ENCODE measurements around the gene NTN5. TPM values are rescaled to one million over a fixed set of nuclear protein-coding genes. Genes with fewer than 3 reads are reported as not detected.

NTN5 gene
- total and polyA plus RNA-seq, 9 of the 15 experiments (the other 6 are each of a cell fraction or from before 2014, with no cell fraction given), result not detected

GRCh38 chr19:48661711-48662090 lies 11.1 kb downstream of the NTN5 start (continued):
- TF ChIP-seq, protein P1, sequence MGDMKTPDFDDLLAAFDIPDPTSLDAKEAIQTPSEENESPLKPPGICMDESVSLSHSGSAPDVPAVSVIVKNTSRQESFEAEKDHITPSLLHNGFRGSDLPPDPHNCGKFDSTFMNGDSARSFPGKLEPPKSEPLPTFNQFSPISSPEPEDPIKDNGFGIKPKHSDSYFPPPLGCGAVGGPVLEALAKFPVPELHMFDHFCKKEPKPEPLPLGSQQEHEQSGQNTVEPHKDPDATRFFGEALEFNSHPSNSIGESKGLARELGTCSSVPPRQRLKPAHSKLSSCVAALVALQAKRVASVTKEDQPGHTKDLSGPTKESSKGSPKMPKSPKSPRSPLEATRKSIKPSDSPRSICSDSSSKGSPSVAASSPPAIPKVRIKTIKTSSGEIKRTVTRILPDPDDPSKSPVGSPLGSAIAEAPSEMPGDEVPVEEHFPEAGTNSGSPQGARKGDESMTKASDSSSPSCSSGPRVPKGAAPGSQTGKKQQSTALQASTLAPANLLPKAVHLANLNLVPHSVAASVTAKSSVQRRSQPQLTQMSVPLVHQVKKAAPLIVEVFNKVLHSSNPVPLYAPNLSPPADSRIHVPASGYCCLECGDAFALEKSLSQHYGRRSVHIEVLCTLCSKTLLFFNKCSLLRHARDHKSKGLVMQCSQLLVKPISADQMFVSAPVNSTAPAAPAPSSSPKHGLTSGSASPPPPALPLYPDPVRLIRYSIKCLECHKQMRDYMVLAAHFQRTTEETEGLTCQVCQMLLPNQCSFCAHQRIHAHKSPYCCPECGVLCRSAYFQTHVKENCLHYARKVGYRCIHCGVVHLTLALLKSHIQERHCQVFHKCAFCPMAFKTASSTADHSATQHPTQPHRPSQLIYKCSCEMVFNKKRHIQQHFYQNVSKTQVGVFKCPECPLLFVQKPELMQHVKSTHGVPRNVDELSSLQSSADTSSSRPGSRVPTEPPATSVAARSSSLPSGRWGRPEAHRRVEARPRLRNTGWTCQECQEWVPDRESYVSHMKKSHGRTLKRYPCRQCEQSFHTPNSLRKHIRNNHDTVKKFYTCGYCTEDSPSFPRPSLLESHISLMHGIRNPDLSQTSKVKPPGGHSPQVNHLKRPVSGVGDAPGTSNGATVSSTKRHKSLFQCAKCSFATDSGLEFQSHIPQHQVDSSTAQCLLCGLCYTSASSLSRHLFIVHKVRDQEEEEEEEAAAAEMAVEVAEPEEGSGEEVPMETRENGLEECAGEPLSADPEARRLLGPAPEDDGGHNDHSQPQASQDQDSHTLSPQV (IDR thresholded peaks at IDR 0.05), result no peak

DNA sequence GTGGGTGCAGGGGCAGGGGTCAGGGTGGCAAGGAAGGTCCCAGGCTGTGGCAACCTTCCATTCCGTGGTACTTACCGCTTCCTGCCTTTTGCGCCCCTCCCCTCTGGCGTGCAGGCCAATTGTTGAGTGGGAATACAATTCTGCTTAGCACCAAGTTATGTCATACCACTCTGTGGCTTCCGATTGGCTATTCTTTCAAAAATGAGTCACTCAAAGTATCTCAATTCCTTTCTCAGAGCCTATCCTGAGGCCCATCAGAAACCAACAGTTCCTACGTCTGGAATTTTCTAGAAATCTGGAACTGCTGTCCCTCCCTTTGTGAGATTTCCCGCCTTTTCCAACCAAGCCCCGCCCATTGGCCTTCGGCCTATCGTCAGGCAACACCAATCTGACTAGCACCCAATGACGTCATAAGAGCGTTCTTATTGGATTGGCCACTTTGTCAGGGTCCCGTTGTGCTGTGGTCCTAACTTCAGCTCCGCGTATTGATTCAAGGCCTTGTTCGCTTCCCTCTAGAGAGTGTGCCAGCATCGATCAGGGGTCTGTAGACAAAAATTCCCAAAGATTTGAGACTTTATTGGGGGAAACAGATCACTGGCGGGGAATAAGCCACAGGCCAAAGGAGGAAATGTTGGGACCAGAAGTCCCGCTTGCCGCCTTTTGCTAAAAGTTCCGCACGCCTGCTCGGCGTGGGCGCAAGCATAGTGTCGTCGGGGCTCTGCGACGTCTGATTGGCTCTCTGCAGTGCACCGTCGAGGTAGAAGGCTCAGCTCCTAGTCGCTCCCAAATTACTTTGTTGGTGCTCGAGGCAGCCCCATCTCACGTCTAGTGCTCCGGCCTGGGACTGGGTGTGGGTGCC lies 11.7 kb downstream of the NTN5 start:
- intact Hi-C loops (cut with micrococcal nuclease), result no loop called here
- TF ChIP-seq KHSRP (IDR thresholded peaks at IDR 0.05) (peak; percentile 82), NBN (IDR thresholded peaks at IDR 0.05; ENCODE audit: low read depth) (peak; percentile 98), MBD2 (IDR thresholded peaks at IDR 0.05; ENCODE audit: borderline replicate concordance, low read depth) (peak; percentile 81; the same call in 1 of the 2 replicates), ZNF76 (CRISPR knock-in tag; IDR thresholded peaks at IDR 0.05; ENCODE audit: borderline replicate concordance) (0 out of 2 replicates have a peak, but pooled peaks have one; percentile 53), RFX1 (IDR thresholded peaks at IDR 0.05) (peak; percentile 79), ELF4 (CRISPR knock-in tag; IDR thresholded peaks at IDR 0.05) (no peak), RB1 (IDR thresholded peaks at IDR 0.05; ENCODE audit: low read depth) (peak; percentile 99), L3MBTL2 (IDR thresholded peaks at IDR 0.05) (peak; percentile 85)
- TF ChIP-seq, protein P2, sequence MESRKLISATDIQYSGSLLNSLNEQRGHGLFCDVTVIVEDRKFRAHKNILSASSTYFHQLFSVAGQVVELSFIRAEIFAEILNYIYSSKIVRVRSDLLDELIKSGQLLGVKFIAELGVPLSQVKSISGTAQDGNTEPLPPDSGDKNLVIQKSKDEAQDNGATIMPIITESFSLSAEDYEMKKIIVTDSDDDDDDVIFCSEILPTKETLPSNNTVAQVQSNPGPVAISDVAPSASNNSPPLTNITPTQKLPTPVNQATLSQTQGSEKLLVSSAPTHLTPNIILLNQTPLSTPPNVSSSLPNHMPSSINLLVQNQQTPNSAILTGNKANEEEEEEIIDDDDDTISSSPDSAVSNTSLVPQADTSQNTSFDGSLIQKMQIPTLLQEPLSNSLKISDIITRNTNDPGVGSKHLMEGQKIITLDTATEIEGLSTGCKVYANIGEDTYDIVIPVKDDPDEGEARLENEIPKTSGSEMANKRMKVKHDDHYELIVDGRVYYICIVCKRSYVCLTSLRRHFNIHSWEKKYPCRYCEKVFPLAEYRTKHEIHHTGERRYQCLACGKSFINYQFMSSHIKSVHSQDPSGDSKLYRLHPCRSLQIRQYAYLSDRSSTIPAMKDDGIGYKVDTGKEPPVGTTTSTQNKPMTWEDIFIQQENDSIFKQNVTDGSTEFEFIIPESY (CRISPR knock-in tag; IDR thresholded peaks at IDR 0.05), result peak; percentile 92
- TF ChIP-seq, protein P3, sequence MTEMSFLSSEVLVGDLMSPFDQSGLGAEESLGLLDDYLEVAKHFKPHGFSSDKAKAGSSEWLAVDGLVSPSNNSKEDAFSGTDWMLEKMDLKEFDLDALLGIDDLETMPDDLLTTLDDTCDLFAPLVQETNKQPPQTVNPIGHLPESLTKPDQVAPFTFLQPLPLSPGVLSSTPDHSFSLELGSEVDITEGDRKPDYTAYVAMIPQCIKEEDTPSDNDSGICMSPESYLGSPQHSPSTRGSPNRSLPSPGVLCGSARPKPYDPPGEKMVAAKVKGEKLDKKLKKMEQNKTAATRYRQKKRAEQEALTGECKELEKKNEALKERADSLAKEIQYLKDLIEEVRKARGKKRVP (CRISPR knock-in tag; IDR thresholded peaks at IDR 0.05), result no peak
- TF ChIP-seq, protein P4, sequence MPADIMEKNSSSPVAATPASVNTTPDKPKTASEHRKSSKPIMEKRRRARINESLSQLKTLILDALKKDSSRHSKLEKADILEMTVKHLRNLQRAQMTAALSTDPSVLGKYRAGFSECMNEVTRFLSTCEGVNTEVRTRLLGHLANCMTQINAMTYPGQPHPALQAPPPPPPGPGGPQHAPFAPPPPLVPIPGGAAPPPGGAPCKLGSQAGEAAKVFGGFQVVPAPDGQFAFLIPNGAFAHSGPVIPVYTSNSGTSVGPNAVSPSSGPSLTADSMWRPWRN (IDR thresholded peaks at IDR 0.05; ENCODE audit: low read depth), result 0 out of 2 replicates have a peak, but pooled peaks have one; percentile 33

More for the DNA sequence above, 11.7 kb downstream of the NTN5 start:
- H3K27me3 ChIP-seq (ENCODE audit: control insufficient read depth in 2 of 2, insufficient read depth in 2 of 2, low read length in 2 of 2), result no peaks in the 10 kb centered on the region
- no peaks in the 10 kb centered on the region for H3K79me2 ChIP-seq (ENCODE audit: control insufficient read depth, insufficient read depth, low read length)
- peak overlapping the region; percentile 64 for H3K4me2 ChIP-seq (ENCODE audit: insufficient read depth, low read length)
- ChIA-PET CTCF (ENCODE audit: low intra/inter-chr PET ratio) (no interaction called here), POLR2A (interaction anchor here (1.0 kb wide), 1 partner anchor 58 kb away, joined by 3 read pairs; no protein-coding TSS in a partner anchor)
- WGBS (ENCODE audit: insufficient coverage, low coverage, missing lambda C conversion rate), result 33% methylated on average over 24 of the region's 35 CpGs
- H3K27ac ChIP-seq (ENCODE audit: extremely low read depth, low read depth, low read length), result peak overlapping the region; percentile 55
- H3K4me3 ChIP-seq, result no peak overlapping the region
- peak; percentile 86 to 95 (median 92) for DNase-seq (ENCODE audit: extremely low read depth in 1 of 4, low spot score in 3 of 4)
- no TSS peak for BruUV-seq (replicated peaks)
- H4K20me1 ChIP-seq (replicated peaks; ENCODE audit: control insufficient read depth, insufficient read depth, low read length), result no peaks in the 10 kb centered on the region
- H3K9me3 ChIP-seq (replicated peaks; ENCODE audit: control insufficient read depth, insufficient read depth, low read depth, low read length), result no peaks in the 10 kb centered on the region
- H3K9me1 ChIP-seq (ENCODE audit: control insufficient read depth, insufficient read depth, low read length), result no peaks in the 10 kb centered on the region
- peak; percentile 98 for FAIRE-seq
- peaks cover 11 to 14% of the 10 kb centered on the region in 2 experiments for H3K4me1 ChIP-seq (replicated peaks in 1 of 2; ENCODE audit: control insufficient read depth in 2 of 2, insufficient read depth in 2 of 2, low read length in 2 of 2)
- peak overlapping the region; percentile 82 for H2AFZ ChIP-seq (ENCODE audit: low read depth, low read length)
- peak overlapping the region in 1 of 2 experiments; percentile 17; a peak in 2 of 4 replicates for H3K9ac ChIP-seq (ENCODE audit: insufficient read depth in 1 of 2, low read depth in 2 of 2, low read length in 2 of 2)
- ATAC-seq, result peak; percentile 96
- in situ Hi-C loops (cut with MboI), result no loop called here
- no peaks in the 10 kb centered on the region for H3K36me3 ChIP-seq (ENCODE audit: control insufficient read depth, insufficient read depth, low read length)
